Heart right ventricle (tissue), 16 donors: ENCODE data around the gene NUAK2. TPM values are rescaled to one million over a fixed set of nuclear protein-coding genes. Genes with fewer than 3 reads are reported as not detected.

Experiments
- ATAC-seq, 8 donors: fragments of 200-7000 bp; cut with Tn5 transposase; one replicate each; pipeline ENCODE4 v1.9.1; 2020; ENCODE audit warnings: mild to moderate bottlenecking in 8 of 8, moderate library complexity in 8 of 8, moderate number of reproducible peaks in 1 of 8
- DNase-seq, 2 donors: peaks; one replicate each; pipeline ENCODE4 v3.0.0-alpha.2; 2020
- H3K27ac ChIP-seq, 10 donors: fragments of 200-600 bp; sonication (generic) in 2 of 10; one replicate each; pipeline versions ENCODE4 v1.5.0 to v1.8.0; 2020 to 2022; ENCODE audit warnings: mild to moderate bottlenecking in 3 of 10
- H3K27me3 ChIP-seq, 7 donors: fragments of 200-600 bp; one replicate each; pipeline ENCODE4 v1.8.0; 2021 to 2022; ENCODE audit warnings: mild to moderate bottlenecking in 2 of 7
- H3K36me3 ChIP-seq, 9 donors: fragments of 200-600 bp; sonication (generic) in 1 of 9; one replicate each; pipeline versions ENCODE4 v1.5.0 to v1.8.0; 2020 to 2022; ENCODE audit warnings: mild to moderate bottlenecking in 2 of 9
- H3K4me1 ChIP-seq, 9 donors: fragments of 200-600 bp; sonication (generic) in 1 of 9; one replicate each; pipeline versions ENCODE4 v1.5.0 to v1.8.0; 2020 to 2022; ENCODE audit warnings: mild to moderate bottlenecking in 4 of 9
- H3K4me3 ChIP-seq, 10 donors: fragments of 200-600 bp; sonication (generic) in 2 of 10; one replicate each; pipeline versions ENCODE4 v1.5.0 to v1.8.0; 2020 to 2022; ENCODE audit warnings: mild to moderate bottlenecking in 7 of 10, moderate library complexity in 2 of 10
- H3K9me3 ChIP-seq, 11 donors: fragments of 200-600 bp in 10 of 11; sonication (generic) in 2 of 11; one replicate each; pipeline versions ENCODE4 v1.5.0 to v1.8.0; 2013 to 2022; ENCODE audit warnings: mild to moderate bottlenecking in 2 of 11, control low read depth in 1 of 11, moderate library complexity in 1 of 11
- WGBS, 2 donors: extraction: QIAGEN DNeasy Blood & Tissue Kit; methylation state at CpG; one replicate each; pipeline ENCODE4 v1.1.7; 2013; ENCODE audit warnings: inconsistent platforms in 1 of 2; 5-methylcytosine and 5-hydroxymethylcytosine counted together
- intact Hi-C, 10 donors: fragments of 100-400 bp; cut with DNase I; formaldehyde crosslinking; loops; one replicate each; pipeline versions ENCODE4 v1.11.1 to v1.14.2; 2022
- polyA plus RNA-seq, 2 donors: library from polyadenylated mRNA; stranded (reverse); fragments of 200-250 nt; gene quantifications; one replicate each; pipeline ENCODE4 v1.2.3, GENCODE V29; 2013
- total RNA-seq, 10 donors: library from RNA; stranded (reverse); fragmentation: NEBNext Ultra II Directional in 3 of 10; extraction: Animal tissue kit (Norgen Biotek cat#: 25700) in 3 of 10; gene quantifications; one replicate each; pipeline versions ENCODE4 v1.2.1 to v1.2.4, GENCODE V29; 2021 to 2023
- TF ChIP-seq, protein P1 (sequence below), 9 donors: fragments of 200-600 bp; sonication (generic) in 2 of 9; IDR thresholded peaks; one replicate each; pipeline versions ENCODE4 v1.5.0 to v1.8.0; 2021 to 2022; ENCODE audit warnings: antibody characterized with exemption in 9 of 9, mild to moderate bottlenecking in 5 of 9, moderate library complexity in 1 of 9
- donor health status: Arrhythmogenic right ventricular cardiomyopathy.
- donor health status: ischemic (EF 13 %, LVEDD 7.1; RV severe dilation, severe dysfunction).
- donor health status: healthy with polysubstance abuse.
- donor health status: DM: no; HTN: yes; CAD: no.
- donor health status: DM: no; HTN: no; CAD: no.
- donor health status: ischemic (EF 25% LVEDD 6.9; RV normal size, moderate dysfunction).
- donor health status: ischemic (EF 25% LVEDD 5.7; RV mildly dilated, moderate dysfunction).
- donor health status: healthy.
- donor health status: DM: yes; HTN: yes; CAD: no.
- donor health status: Ischemic cardiomyopathy.
- donor health status: ischemic (EF 35%, LVEDD 5.7; RV mildly dilated, moderate dysfunction).
- donor health status: nonischemic (EF 11% LVEDD 7.7; RV severe dilation, severe dysfunction).
- donor health status: DM: yes; HTN: yes; CAD: no.
- donor health status: PGD.
- donor health status: ischemic (EF 29% LVEDD 5.4; RV normal size, mild dysfunction).
- donor health status: nonischemic (EF 23%, LVEDD 6.1; RV moderate dilation, normal function).

Gene NUAK2
- total and polyA plus RNA-seq, 12 donors, result 0.25 to 3.1 (median 0.50) TPM

DNA sequence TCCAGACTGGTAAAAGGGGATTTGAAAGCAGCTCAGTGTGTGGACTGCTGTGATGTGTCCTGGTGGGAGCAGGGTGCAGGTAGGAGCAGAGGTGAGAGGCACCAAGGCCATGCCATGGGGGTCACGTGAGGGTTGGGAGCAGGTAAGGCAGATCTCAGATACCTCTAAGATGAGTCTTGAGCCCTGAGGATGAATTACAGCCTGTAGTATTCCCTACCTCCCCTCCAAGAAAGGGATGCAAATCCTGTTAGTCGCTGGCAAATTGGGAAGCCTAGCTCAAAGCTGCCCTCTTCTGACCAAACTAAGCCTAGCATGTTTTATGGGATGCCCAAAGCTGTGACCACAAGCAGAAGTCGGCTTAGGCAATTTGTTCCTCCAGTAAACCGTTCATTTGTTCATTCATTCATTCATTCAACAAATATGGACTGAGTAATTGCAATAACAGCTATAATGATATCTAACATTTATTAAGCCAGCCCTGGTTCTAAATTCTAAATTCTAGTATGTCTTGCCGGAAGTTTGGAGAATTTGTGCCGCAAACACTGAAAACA is 3.9 kb upstream of the NUAK2 start:
- H3K9me3 ChIP-seq, result no peaks in the 10 kb centered on the region
- intact Hi-C loops, result loop anchor here in 9 of 10 donors (1.0 to 2.0 kb wide), 2 partner anchors 52 to 53 kb away; no protein-coding TSS in a partner anchor
- no peak overlapping the region for H3K27ac ChIP-seq
- H3K27me3 ChIP-seq, result peaks cover 0 to 27% (median 16%) of the 10 kb centered on the region in 7 donors
- 34% methylated on average over 6 of the region's 6 CpGs for WGBS, 2 donors
- H3K4me1 ChIP-seq, result peaks cover 0 to 24% (median 10%) of the 10 kb centered on the region in 9 donors
- TF ChIP-seq, protein P1, sequence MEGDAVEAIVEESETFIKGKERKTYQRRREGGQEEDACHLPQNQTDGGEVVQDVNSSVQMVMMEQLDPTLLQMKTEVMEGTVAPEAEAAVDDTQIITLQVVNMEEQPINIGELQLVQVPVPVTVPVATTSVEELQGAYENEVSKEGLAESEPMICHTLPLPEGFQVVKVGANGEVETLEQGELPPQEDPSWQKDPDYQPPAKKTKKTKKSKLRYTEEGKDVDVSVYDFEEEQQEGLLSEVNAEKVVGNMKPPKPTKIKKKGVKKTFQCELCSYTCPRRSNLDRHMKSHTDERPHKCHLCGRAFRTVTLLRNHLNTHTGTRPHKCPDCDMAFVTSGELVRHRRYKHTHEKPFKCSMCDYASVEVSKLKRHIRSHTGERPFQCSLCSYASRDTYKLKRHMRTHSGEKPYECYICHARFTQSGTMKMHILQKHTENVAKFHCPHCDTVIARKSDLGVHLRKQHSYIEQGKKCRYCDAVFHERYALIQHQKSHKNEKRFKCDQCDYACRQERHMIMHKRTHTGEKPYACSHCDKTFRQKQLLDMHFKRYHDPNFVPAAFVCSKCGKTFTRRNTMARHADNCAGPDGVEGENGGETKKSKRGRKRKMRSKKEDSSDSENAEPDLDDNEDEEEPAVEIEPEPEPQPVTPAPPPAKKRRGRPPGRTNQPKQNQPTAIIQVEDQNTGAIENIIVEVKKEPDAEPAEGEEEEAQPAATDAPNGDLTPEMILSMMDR (IDR thresholded peaks at IDR 0.05), result peak; percentile 75 to 91 (median 85)
- ATAC-seq (peak in 2 of 8 donors; percentile 31 to 54), DNase-seq (peak in 1 of 2 donors; percentile 74)
- no peak overlapping the region for H3K4me3 ChIP-seq
- no peaks in the 10 kb centered on the region for H3K36me3 ChIP-seq

DNA sequence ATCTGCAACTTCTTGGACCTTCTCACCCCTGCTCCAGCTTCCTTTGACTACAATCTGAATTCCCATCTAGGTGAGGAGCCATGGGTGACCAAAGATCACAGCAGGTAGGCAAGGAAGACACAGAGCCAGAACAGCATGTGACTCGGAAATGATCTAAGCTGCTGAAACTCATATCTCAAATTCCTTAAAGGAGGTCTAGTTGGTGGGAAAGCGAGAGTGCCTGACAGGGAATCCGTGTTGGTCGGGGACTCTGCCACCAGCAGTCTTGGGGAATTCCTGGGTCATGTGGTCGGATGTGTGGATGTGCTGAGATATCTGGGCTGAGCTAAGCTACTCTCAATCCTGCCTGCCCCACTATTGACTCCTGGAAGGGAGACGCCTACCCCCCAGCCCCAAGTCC is 3.2 kb upstream of the NUAK2 start:
- Histone ChIP-seq H3K27ac (no peak overlapping the region), H3K36me3 (no peaks in the 10 kb centered on the region), H3K27me3 (peaks cover 0 to 25% (median 16%) of the 10 kb centered on the region in 7 donors), H3K4me1 (peaks cover 0 to 30% (median 10%) of the 10 kb centered on the region in 9 donors), H3K9me3 (no peaks in the 10 kb centered on the region), H3K4me3 (no peak overlapping the region)
- ATAC-seq (no peak), DNase-seq (no peak)
- TF ChIP-seq, protein P1 (IDR thresholded peaks at IDR 0.05), result no peak
- 33 to 43% methylated on average over 6 of the region's 6 CpGs for WGBS, 2 donors
- intact Hi-C loops, result loop anchor here (1.0 to 2.0 kb wide), 2 partner anchors 51 to 52 kb away; no protein-coding TSS in a partner anchor

DNA sequence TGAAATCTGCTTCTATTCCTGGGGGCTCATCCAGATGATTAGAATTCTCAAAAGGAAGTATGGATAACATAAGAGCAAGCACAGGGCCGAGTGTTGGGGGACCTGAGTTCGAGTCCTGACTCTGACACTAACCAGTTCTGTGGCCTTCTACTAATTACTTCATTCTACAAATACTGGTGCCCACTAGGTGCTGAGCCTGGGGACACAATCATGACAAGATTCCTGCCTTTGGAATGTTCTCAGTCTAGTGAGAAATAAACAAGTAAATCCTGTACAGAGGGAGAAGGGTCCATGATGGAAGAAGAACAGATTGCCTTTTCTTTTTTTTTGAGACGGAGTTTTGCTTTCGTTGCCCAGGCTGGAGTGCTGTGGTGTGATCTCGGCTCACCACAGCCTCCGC is 2.2 kb upstream of the NUAK2 start:
- TF ChIP-seq, protein P1 (IDR thresholded peaks at IDR 0.05), result no peak
- H3K27me3 ChIP-seq, result peaks cover 0 to 22% (median 16%) of the 10 kb centered on the region in 7 donors
- ATAC-seq (no peak), DNase-seq (no peak)
- H3K9me3 ChIP-seq, result no peaks in the 10 kb centered on the region
- peaks cover 0 to 39% (median 18%) of the 10 kb centered on the region in 9 donors for H3K4me1 ChIP-seq
- H3K4me3 ChIP-seq, result no peak overlapping the region
- no peak overlapping the region for H3K27ac ChIP-seq
- intact Hi-C loops, result loop anchor here in 4 of 10 donors (1.0 to 2.0 kb wide), 2 partner anchors 50 to 51 kb away; no protein-coding TSS in a partner anchor
- H3K36me3 ChIP-seq, result no peaks in the 10 kb centered on the region
- 90 to 94% methylated on average over 5 to 6 of the region's 6 CpGs for WGBS, 2 donors

DNA sequence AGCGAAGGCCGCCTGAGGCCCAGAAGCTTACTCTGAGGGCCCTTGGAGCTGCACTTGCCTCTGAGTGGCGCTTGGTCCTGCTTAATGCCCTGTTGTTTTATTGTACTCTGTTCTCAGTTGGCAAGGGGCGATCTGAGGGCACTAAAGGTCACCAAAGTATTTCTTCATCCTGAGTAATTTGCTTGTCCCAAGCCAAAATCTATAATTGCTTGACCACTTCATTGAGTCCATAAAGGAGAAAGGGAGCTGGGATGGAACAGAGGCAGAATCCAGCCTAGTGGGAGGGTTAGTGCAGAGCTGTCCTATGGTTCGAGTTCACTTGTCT is 376 bp upstream of the NUAK2 start:
- no peaks in the 10 kb centered on the region for H3K36me3 ChIP-seq
- H3K9me3 ChIP-seq, result no peaks in the 10 kb centered on the region
- peaks cover 0 to 14% (median 7%) of the 10 kb centered on the region in 7 donors for H3K27me3 ChIP-seq
- H3K4me3 ChIP-seq, result peak overlapping the region in 8 of 10 donors; percentile 60 to 98 (median 72)
- intact Hi-C loops, result no loop called here
- peaks cover 13 to 58% (median 35%) of the 10 kb centered on the region in 9 donors for H3K4me1 ChIP-seq
- TF ChIP-seq, protein P1 (IDR thresholded peaks at IDR 0.05), result no peak
- 47 to 51% methylated on average over 5 of the region's 5 CpGs for WGBS, 2 donors
- ATAC-seq (no peak), DNase-seq (no peak)
- H3K27ac ChIP-seq, result peak overlapping the region in 7 of 10 donors; percentile 21 to 97 (median 56)
